Measurements from ENCODE around the gene MLANA. TPM values are rescaled to one million over a fixed set of nuclear protein-coding genes. Genes with fewer than 3 reads are reported as not detected.

The MLANA gene
- total RNA-seq, 2 experiments from 2014 or later, result not detected

DNA sequence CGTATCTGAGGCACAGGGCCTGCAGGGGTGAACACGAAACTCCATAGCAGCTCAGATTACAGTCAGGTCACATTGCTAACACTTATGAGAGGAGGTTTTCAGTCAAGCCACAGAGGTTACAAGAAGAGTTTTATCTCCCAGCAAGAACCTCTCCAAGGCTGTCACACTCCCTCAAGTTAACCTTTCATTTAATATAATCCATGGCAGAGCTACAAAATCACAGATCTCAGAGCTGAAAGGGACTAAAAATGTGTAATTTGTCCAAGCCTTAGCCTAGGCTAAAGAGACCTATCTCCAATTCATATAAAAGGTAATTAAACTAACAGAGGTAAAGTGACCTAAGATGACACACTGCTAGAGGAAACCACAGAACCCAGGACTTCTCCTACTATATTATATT, 57.2 kb downstream of the MLANA start:
- ATAC-seq (peak; percentile 70), DNase-seq (peak; percentile 7)
- intact Hi-C loops (cut with micrococcal nuclease), result no loop called here
- TF ChIP-seq, protein P1, sequence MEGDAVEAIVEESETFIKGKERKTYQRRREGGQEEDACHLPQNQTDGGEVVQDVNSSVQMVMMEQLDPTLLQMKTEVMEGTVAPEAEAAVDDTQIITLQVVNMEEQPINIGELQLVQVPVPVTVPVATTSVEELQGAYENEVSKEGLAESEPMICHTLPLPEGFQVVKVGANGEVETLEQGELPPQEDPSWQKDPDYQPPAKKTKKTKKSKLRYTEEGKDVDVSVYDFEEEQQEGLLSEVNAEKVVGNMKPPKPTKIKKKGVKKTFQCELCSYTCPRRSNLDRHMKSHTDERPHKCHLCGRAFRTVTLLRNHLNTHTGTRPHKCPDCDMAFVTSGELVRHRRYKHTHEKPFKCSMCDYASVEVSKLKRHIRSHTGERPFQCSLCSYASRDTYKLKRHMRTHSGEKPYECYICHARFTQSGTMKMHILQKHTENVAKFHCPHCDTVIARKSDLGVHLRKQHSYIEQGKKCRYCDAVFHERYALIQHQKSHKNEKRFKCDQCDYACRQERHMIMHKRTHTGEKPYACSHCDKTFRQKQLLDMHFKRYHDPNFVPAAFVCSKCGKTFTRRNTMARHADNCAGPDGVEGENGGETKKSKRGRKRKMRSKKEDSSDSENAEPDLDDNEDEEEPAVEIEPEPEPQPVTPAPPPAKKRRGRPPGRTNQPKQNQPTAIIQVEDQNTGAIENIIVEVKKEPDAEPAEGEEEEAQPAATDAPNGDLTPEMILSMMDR (IDR thresholded peaks at IDR 0.05), result no peak
- Mint-ChIP-seq H3K4me1 (ENCODE audit: low read depth) (peaks cover 25% of the 10 kb centered on the region), H3K36me3 (ENCODE audit: low read depth) (no peaks in the 10 kb centered on the region), H3K4me3 (no peak overlapping the region), H3K27me3 (no peaks in the 10 kb centered on the region), H3K27ac (peak overlapping the region; percentile 1), H3K9me3 (no peaks in the 10 kb centered on the region)
- ChIA-PET CTCF (interaction anchor here (0.7 to 2.2 kb wide), 6 partner anchors 28 to 162 kb away, joined by 3 to 6 read pairs (median 4); partner anchors contain the start of gene ERMP1), POLR2A (no interaction called here)

DNA sequence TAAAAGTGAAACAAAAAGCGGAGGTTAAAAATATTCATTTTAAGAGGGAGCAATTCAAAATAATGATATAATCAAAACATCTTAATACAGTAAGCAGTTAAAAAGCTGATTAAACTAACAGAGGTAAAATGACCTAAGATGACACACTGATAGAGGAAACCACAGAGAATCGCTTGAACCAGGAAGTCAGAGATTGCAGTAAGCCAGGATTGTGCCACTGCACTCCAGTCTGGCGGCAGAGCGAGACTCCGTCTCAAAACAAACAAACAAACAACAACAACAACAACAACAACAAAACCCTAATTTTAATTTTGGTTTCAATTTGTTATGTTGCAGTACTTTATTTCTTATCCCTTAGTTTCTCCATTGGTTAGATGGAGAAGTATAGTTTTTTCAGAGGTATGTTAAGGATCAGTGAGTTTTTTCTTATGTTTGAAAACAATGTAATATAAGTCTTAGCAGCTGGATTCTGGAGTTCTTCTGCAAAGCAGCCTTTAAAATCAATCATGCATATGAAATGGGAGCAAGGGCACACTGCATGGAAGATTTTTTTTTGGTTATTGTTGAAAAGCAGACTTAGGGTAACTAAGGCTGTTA, 58.5 kb downstream of the MLANA start:
- Mint-ChIP-seq H3K27me3 (no peaks in the 10 kb centered on the region), H3K36me3 (ENCODE audit: low read depth) (no peaks in the 10 kb centered on the region), H3K4me3 (peak overlapping the region; percentile 6), H3K4me1 (ENCODE audit: low read depth) (peaks cover 25% of the 10 kb centered on the region), H3K9me3 (no peaks in the 10 kb centered on the region), H3K27ac (no peak overlapping the region)
- peak; percentile 87 for ATAC-seq
- DNase-seq, result peak; percentile 18
- intact Hi-C loops (cut with micrococcal nuclease), result no loop called here
- POLR2A ChIA-PET, result no interaction called here
- TF ChIP-seq, protein P1 (IDR thresholded peaks at IDR 0.05), result no peak
- CTCF ChIA-PET, result interaction anchor here (1.5 to 1.8 kb wide), 2 partner anchors 10 to 160 kb away, joined by 3 to 4 read pairs; no protein-coding TSS in a partner anchor

DNA sequence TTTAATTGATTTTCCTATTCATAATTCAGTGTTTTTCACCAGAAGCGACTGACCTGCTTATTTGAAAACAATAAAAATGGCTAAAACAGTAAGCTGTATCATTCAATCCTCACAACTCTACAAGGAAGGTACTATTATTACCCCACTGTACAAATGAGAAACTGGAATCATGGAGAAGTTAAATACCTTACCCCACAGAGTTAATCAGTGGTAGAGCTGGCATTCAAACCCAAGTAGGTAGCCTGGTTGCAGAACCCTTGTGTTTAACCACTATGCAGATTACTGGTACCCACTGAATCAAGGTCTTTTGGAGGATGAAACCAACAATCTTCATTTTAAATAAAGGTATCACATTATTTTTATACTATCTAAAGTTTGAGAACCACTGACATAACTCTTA, 59.6 kb downstream of the MLANA start:
- no peak overlapping the region for H3K4me3 Mint-ChIP-seq
- CTCF ChIA-PET, result interaction anchor here (1.5 kb wide), 1 partner anchor 9 kb away, joined by 4 read pairs; no protein-coding TSS in a partner anchor
- ATAC-seq (no peak), DNase-seq (no peak)
- POLR2A ChIA-PET, result no interaction called here
- intact Hi-C loops (cut with micrococcal nuclease), result no loop called here
- H3K36me3 Mint-ChIP-seq (ENCODE audit: low read depth), result no peaks in the 10 kb centered on the region
- H3K4me1 Mint-ChIP-seq (ENCODE audit: low read depth), result peaks cover 22% of the 10 kb centered on the region
- TF ChIP-seq, protein P1 (IDR thresholded peaks at IDR 0.05), result no peak
- no peaks in the 10 kb centered on the region for H3K27me3 Mint-ChIP-seq
- H3K27ac Mint-ChIP-seq, result no peak overlapping the region
- H3K9me3 Mint-ChIP-seq, result no peaks in the 10 kb centered on the region

DNA sequence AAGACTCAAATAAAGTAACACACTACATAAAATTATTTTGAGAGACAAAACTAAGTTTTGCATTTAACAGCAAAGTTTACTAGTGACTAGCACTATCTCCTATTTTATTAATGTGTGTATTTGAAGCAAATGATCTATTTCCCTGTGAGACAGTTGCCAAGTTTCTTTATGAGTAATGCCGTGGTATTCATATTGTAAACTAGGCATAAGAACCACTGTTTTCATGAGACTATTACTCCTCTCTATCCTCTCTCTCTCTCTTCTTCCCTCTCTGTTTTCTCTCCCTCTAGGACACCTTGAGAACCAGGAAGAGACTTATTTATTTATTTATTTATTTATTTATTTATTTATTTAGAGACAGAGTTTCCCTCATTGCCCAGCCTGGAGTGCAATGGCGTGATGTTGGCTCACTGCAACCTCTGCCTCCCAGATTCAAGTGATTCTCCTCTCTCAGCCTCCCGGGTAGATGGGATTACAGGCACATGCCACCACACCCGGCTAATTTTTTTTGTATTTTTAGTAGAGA, 61.1 kb downstream of the MLANA start:
- no peaks in the 10 kb centered on the region for H3K9me3 Mint-ChIP-seq
- H3K27me3 Mint-ChIP-seq, result no peaks in the 10 kb centered on the region
- H3K4me3 Mint-ChIP-seq, result no peak overlapping the region
- ATAC-seq, result no peak
- CTCF ChIA-PET, result no interaction called here
- no peak overlapping the region for H3K27ac Mint-ChIP-seq
- POLR2A ChIA-PET, result no interaction called here
- H3K36me3 Mint-ChIP-seq (ENCODE audit: low read depth), result no peaks in the 10 kb centered on the region
- DNase-seq, result no peak
- TF ChIP-seq, protein P1 (IDR thresholded peaks at IDR 0.05), result no peak
- intact Hi-C loops (cut with micrococcal nuclease), result no loop called here
- H3K4me1 Mint-ChIP-seq (ENCODE audit: low read depth), result peaks cover 21% of the 10 kb centered on the region
